Measurements from ENCODE around the gene FNDC11. TPM values are rescaled to one million over a fixed set of nuclear protein-coding genes. Genes with fewer than 3 reads are reported as not detected.
"Not testable (repeated sequence)": the region's sequence is repeated elsewhere in the genome, so short reads cannot be mapped to it uniquely, and the experiment has no call there.

FNDC11 gene
- total RNA-seq, 1 donor from 2014 or later = 0.49 TPM

DNA sequence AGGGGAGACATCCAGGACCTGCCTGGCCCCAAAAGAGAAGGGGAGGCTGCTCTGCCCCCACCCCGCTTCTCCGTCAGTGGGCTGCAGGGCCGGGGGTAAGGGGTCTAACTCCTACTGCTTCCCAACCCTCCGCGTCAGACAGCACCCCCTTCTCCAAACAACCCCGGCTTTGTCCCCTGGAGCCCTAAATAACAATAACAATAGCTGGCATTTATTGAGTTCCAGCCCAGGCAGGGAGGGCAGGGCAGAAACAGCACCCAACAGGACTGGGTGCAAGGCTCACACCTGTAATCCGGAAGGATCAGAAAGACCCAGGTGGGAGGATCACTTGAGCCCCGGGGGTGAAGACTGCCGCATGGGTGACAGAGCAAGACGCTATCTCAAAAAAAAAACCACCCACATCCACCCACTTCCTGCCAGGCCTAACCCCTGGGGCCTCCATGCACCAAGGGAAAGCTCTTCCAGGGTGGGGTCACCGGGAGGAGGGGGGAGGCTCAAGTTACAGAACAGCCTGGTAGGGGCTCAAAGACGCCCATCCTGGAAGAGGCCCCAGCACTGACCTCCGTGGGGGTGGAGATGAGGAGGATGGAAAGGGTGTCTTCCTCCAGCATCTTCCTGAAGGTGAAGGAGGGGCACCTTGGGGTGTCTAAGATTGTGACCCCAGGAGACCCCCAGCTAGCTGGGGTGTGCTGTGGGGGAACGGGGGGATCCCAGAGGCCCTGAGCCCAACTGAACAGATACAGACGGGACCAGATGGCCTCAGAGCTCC, 1.3 kb upstream of the FNDC11 start:
- intact Hi-C loops (cut with micrococcal nuclease) = loop anchor here (1.0 to 5.0 kb wide), 11 partner anchors 15 to 624 kb away; partner anchors contain the start of genes GMEB2, HELZ2, PPDPF and PTK6

GRCh38 chr20:63553251-63553932, 567 bp upstream of the FNDC11 start:
- intact Hi-C loops (cut with micrococcal nuclease) = loop anchor here (1.0 to 5.0 kb wide), 11 partner anchors 16 to 625 kb away; partner anchors contain the start of genes GMEB2, HELZ2, PPDPF and PTK6

DNA sequence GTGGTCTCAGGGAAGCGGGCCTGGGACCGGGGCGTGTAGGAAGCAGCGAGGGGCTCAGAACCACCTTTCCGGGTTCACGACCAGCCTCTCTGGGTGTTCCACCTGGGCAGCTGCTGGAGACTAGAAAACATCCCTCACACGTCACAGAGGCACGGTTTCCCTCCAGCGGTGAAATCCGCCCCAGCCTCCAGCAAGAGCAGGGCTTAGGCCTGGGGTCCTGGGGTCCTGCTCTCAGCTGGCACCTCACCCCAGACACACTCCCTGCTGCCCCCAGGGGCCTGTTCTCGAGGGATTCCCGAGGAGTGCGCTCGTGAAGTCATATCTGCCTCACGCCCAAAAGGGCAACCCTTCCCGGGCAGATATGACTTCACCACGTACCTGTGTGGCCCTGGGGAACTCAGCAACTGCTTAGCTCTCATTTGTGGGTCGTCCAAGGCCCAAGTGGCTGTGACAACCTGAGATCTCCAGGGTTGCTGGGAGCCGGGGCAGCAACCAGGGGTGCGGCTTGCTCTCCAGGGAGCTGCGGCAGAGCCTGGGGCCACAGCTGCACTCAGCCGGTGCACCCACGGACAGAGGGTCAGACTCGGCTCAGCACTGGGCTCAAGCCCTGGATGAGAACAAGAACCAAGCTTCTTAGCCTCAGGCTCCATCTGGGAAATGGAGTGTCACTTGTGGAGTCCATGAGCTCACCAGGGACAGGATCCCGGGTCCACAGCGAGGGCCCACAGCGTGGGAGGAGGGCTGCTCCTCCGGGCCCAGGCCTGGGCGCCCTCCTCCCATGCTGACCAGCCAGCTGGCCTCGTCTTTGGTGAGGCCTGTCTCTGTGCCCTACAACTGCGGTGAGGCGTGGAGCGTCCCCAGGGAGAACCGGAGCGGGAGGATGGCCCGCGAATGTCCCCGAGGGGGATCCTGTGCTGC, 661 bp downstream of the FNDC11 start:
- intact Hi-C loops (cut with micrococcal nuclease) = loop anchor here (5.0 kb wide), 2 partner anchors 313 to 523 kb away; partner anchors contain the start of genes RGS19 and TPD52L2

- intact Hi-C loops (cut with micrococcal nuclease) = no loop called here
These were observed 1.9 kb downstream of the FNDC11 start for GRCh38 chr20:63555661-63556381.

DNA sequence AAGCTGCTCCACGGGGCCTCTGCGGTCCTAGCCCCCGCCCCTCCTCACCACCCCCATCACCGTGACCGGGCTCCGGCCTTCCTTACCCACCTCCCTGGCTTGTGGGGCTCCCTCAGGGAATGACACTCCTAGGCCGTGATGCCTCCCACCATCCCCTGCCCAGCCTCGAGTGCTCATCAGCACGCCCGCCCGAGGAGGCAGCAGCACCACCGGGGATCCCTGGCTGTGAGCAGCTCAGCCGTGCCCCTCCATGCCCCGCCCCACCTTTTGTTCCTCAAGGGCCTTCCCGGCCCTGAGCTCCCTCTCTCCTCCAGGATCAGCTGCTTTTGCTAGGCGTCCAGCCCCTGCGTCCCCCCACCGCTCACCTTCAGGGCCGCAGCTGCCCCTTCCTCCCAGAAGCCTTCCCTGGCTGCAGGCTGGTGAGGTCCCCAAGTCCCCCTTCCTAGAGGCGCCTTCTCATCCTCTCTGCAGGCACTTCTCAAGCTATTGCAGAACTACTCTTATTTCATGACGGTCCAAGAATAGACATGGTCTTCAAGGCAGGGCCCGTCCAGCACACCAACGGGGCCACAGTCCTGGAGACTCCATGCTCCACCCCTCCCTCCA, 3.0 kb downstream of the FNDC11 start:
- intact Hi-C loops (cut with micrococcal nuclease) = no loop called here

GRCh38 chr20:63557481-63557891, 3.5 kb downstream of the FNDC11 start:
- intact Hi-C loops (cut with micrococcal nuclease) = no loop called here

DNA sequence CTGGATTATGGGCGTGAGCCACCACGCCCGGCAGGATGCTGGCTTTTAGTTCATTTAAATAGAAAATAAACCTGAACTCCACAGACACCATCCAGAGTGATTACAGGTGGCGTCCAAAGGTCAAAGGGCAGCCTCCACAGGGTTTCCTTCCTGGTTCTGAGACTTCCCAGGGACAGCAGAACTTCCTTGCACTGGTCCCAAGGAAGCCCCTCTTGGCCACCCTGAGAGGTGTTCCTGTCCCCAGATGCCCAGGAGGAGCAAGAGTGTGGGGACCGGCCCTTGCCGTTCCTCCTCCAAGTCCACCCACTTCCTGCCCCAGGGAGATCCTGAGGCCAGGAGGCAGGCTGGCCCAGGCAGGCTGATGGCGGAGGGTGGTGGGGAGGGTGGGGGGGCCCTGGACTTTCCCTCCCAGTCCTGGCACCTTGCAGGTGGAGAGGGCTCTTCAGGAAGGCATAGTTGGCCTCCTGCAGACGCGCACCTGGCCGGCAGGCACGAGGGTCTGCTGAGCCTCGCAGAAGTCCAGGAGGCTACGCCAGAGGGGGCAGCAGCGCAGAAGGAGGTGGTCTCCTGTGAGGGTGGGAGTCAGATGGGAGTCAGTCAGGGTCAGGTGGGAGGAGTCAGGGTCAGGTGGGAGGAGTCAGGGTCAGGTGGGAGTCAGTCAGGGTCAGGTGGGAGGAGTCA, 5.0 kb downstream of the FNDC11 start:
- intact Hi-C loops (cut with micrococcal nuclease) = no loop called here

DNA sequence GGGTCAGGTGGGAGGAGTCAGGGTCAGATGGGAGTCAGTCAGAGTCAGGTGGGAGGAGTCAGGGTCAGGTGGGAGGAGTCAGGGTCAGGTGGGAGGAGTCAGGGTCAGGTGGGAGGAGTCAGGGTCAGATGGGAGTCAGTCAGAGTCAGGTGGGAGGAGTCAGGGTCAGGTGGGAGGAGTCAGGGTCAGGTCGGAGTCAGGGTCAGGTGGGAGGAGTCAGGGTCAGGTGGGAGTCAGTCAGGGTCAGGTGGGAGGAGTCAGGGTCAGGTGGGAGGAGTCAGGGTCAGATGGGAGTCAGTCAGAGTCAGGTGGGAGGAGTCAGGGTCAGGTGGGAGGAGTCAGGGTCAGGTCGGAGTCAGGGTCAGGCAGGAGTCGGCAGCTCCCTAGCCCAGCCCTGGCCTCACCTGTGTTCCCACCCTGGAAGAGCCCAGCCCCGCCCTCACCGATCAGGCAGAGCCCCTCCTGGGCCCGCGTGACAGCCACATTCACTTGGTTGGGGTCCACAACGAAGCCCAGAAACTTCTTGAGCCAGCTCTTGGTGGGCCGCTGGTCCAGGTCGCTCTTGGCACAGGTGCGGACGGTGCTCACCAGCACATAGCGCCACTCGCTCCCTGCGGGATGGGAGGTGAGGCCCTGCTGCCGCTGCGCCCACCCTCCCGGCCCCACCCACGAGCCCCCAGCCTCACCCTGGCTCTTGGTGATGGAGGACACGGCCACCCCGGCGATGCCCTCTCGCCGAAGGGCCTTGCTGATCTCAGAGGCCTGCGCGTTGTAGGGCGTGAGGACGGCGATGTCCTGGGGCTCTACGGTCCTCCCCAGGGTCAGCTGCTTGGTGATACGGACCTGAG, 5.8 kb downstream of the FNDC11 start:
- intact Hi-C loops (cut with micrococcal nuclease) = not testable (repeated sequence)

DNA sequence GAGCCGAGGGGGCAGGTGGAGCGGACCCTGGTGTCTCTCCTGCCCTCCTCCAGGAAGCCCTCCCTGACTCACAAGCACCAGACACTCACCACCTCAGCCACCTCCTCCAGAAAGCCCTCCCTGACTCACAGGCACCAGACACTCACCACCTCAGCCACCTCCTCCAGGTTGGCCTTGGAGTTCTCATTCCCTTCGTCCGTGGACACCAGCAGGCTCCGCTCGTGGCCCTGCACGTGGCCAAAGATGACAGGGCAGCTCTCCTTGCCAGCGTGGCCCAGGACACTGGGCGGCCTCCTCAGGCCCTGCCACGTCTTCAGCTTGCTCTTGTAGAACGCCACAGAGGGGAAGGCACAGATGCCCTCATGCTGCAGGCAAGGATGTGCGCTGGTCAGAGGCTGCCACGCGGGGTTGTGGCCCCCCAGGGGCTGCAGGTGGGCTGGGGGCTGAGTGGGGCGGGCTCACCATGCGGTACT, 6.4 kb downstream of the FNDC11 start:
- intact Hi-C loops (cut with micrococcal nuclease) = no loop called here

DNA sequence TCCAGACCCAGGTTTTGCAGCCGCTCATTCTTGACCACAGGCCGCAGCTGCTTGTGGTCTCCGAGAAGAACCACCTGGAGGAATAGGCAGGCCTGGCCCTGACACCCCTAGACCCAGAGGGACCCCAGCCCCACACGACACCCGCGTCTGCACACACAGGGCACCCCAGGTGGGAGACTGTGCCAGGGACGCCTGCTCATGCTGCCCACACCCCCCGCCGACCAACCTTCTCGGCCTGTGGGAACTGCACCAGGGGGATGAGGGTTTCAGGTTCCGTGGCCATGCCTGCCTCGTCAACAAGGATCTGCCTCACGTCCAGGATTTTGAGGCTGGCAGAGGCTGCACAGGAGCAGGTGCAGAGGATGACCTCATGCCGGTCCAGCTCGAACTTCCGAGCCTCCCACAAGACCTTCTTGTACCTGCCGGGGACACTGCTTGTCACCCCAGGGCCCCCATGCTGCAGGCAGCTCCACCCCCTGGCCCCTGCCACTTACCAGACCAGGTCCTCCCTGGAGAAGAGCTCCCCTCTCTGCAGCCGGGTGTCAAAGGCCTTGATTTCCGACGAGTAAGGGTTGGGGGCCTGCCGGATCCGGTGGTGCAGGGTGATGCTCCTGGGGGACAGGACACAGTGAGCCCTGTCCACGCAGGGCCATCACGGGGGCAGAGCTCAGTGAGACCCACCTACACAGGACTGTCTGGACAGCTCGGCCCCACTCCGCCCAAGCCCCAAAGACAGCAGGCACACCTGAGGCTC, 7.1 kb downstream of the FNDC11 start:
- intact Hi-C loops (cut with micrococcal nuclease) = no loop called here

DNA sequence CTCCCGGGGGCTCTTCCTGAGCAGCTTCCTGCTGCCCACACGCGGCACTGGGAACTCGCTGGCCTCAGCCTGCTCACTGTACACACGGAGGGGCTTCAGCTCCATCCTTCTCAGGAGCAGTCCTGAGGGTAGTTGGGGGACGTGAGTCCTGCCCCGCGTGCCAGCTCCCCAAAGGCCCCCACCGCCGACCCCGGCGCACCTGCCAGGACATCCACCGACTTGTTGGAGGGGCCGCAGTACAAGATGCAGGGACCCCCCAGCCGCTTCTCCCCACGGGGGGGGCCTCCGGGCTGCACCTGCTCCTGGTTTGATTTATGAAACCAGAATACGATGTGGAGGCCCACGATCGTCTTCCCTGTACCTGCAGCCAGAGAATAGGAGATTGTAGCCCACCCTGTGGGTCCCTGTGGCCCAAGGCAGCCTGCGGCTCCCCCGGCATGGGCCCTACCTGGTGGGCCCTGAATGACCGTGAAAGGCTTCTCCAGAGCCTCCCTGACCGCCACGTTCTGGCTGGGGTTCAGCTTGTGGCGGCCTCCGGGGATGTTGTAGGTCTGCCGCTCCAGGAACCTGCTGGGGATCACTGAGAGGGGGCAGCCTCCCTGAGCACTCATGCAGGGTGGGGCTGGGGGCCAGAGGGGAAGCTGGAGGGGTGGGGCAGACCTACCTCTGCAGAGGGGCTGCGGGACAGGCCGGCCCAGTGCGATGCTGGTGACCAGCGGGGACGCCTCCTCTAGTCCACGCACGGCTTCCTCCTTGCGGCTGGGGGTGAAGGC, 7.9 kb downstream of the FNDC11 start:
- intact Hi-C loops (cut with micrococcal nuclease) = no loop called here

GRCh38 chr20:63562461-63563224, 8.7 kb downstream of the FNDC11 start:
- intact Hi-C loops (cut with micrococcal nuclease) = no loop called here

GRCh38 chr20:63563225-63563935, 9.4 kb downstream of the FNDC11 start:
- intact Hi-C loops (cut with micrococcal nuclease) = no loop called here

DNA sequence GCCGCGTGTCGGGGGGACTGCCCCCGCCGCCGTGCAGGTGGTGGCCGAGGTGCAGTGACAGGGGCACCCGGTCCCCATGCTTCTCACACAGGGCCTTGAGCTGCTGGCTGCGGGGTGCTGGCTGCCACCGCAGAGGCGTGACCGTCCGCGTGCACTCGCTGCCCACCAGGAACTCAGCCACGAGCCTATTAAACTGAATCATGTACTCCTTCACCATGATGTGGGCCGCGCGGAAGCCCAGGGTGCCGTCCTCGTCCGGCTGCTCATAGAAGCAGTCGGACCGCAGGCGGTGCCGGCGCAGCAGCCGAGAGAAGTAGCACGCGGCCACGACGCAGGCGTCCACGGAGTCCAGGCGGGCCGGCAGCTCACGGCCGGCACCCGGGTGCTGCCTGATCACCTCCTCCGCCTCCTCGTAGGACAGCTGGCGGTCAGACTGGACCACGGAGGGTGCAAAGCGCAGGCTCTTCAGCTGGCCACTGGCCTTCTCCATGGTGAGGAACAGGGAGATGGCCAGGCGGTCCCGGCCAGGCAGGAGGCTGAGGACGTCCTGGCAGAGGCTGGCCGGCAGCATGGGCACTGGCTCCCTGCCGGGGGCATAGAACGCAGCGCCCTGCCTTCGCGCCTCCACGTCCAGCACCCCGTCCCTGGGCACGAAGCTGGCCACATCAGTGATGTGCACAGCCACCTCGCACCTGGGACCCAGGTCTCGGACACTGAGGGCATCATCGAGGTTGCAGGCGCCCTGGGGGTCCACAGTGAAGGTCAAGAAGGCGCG, 10.3 kb downstream of the FNDC11 start:
- intact Hi-C loops (cut with micrococcal nuclease) = no loop called here
